HepG2 (cell line): ENCODE measurements around the gene LYPD6B. TPM values are rescaled to one million over a fixed set of nuclear protein-coding genes. Genes with fewer than 3 reads are reported as not detected.

Experiments
- ATF4 ChIP-seq, 2 experiments: fragments of 450-650 bp in 1 of 2; sonication (generic) in 1 of 2; formaldehyde crosslinking; IDR thresholded peaks; 2 replicates each; pipeline versions ENCODE4 v1.5.0 to v1.8.0; 2020 to 2022; ENCODE audit warnings: mild to moderate bottlenecking in 1 of 2, missing genetic modification reagents in 1 of 2
- CREM ChIP-seq, 2 experiments: sonication (generic) in 1 of 2; formaldehyde crosslinking in 1 of 2; IDR thresholded peaks; 2 replicates each; pipeline versions ENCODE4 v1.4.0 to v1.6.1; 2016 to 2020; ENCODE audit warnings: antibody characterized with exemption in 1 of 2, mild to moderate bottlenecking in 1 of 2, missing genetic modification reagents in 1 of 2
- FOXK1 ChIP-seq: sonication (generic); formaldehyde crosslinking; IDR thresholded peaks from 2 replicates; pipeline ENCODE4 v1.4.0; 2020; ENCODE audit warnings: low read depth, missing genetic modification reagents, borderline replicate concordance
- GATAD2A ChIP-seq: IDR thresholded peaks from 2 replicates; pipeline ENCODE4 v1.6.1; 2016
- HMG20A ChIP-seq: IDR thresholded peaks from 2 replicates; pipeline ENCODE4 v1.6.1; 2016; ENCODE audit warnings: borderline replicate concordance
- HMG20B ChIP-seq: conservative IDR thresholded peaks from 2 replicates; pipeline ENCODE4 v1.6.1; 2016; ENCODE audit warnings: missing genetic modification reagents, missing compliant biosample characterization
- JDP2 ChIP-seq: sonication (generic); formaldehyde crosslinking; IDR thresholded peaks from 2 replicates; pipeline ENCODE4 v1.8.1; 2022; ENCODE audit warnings: missing genetic modification reagents, borderline replicate concordance
- PCBP2 ChIP-seq: fragments of 200-400 bp; formaldehyde crosslinking; optimal IDR thresholded peaks from 2 replicates; pipeline ENCODE3; 2018; ENCODE audit warnings: low read length, low read depth; ENCODE audit not compliant: poor library complexity, severe bottlenecking
- RCOR2 ChIP-seq: IDR thresholded peaks from 2 replicates; pipeline ENCODE4 v1.6.1; 2016; ENCODE audit warnings: missing biosample characterization, missing genetic modification reagents
- RFX3 ChIP-seq: IDR thresholded peaks from 2 replicates; pipeline ENCODE4 v1.6.1; 2016; ENCODE audit warnings: missing biosample characterization, missing genetic modification reagents
- SRY ChIP-seq: sonication (generic); formaldehyde crosslinking; IDR thresholded peaks from 2 replicates; pipeline ENCODE4 v1.8.0; 2022; ENCODE audit warnings: mild to moderate bottlenecking, missing genetic modification reagents
- SSRP1 ChIP-seq: IDR thresholded peaks from 2 replicates; pipeline ENCODE4 v1.6.1; 2016; ENCODE audit warnings: control low read depth
- TBX2 ChIP-seq: sonication (generic); formaldehyde crosslinking; IDR thresholded peaks from 2 replicates; pipeline ENCODE4 v1.5.0; 2020; ENCODE audit warnings: missing genetic modification reagents, mild to moderate bottlenecking, borderline replicate concordance
- ZFP36 ChIP-seq: fragments of 150-350 bp; IDR thresholded peaks from 2 replicates; pipeline ENCODE4 v1.6.1; 2018; ENCODE audit warnings: borderline replicate concordance, low read length, low read depth; ENCODE audit not compliant: partially characterized antibody
- ZKSCAN1 ChIP-seq: fragments of 150-350 bp; IDR thresholded peaks from 2 replicates; pipeline ENCODE4 v1.6.1; 2014; ENCODE audit warnings: low read length
- ZKSCAN8 ChIP-seq: IDR thresholded peaks from 2 replicates; pipeline ENCODE4 v1.6.1; 2016; ENCODE audit warnings: borderline replicate concordance, missing genetic modification reagents, missing compliant biosample characterization
- ZNF136 ChIP-seq: sonication (generic); formaldehyde crosslinking; IDR thresholded peaks from 2 replicates; pipeline ENCODE4 v1.8.1; 2022; ENCODE audit warnings: low read depth, mild to moderate bottlenecking, moderate library complexity, missing genetic modification reagents
- ZNF558 ChIP-seq: sonication (generic); formaldehyde crosslinking; IDR thresholded peaks from 2 replicates; pipeline ENCODE4 v1.9.0; 2022; ENCODE audit warnings: mild to moderate bottlenecking, missing genetic modification reagents, borderline replicate concordance
- ZNF562 ChIP-seq: sonication (generic); formaldehyde crosslinking; IDR thresholded peaks from 2 replicates; pipeline ENCODE4 v1.8.0; 2022; ENCODE audit warnings: missing genetic modification reagents, borderline replicate concordance
- ZNF639 ChIP-seq: conservative IDR thresholded peaks from 2 replicates; pipeline ENCODE4 v1.6.1; 2018; ENCODE audit warnings: missing genetic modification reagents
- ZNF773 ChIP-seq: sonication (generic); formaldehyde crosslinking; IDR thresholded peaks from 2 replicates; pipeline ENCODE4 v1.4.0; 2020; ENCODE audit warnings: missing genetic modification reagents, borderline replicate concordance
- polyA plus RNA-seq, 8 experiments: library from polyadenylated mRNA; depleted of rRNA in 3 of 8; stranded (reverse) in 7 of 8; unstranded in 1 of 8; fragments of >200 nt; fragmentation: Illumina TruSeq in 4 of 8; extraction: Trizol in 4 of 8; gene quantifications; 2 replicates each; pipeline versions ENCODE4 v1.2.1 to v1.2.3, GENCODE V29; 2011 to 2016; ENCODE audit warnings: low read depth in 4 of 8, missing spikeins in 1 of 8, mixed read lengths in 1 of 8; ENCODE audit not compliant: insufficient read depth in 1 of 8
- total RNA-seq, 5 experiments: library from RNA; depleted of rRNA; stranded (reverse); fragments of >200 nt; fragmentation: Illumina TruSeq; extraction: Trizol; gene quantifications; 2 replicates each; pipeline ENCODE4 v1.2.3, GENCODE V29; 2016; ENCODE audit warnings: low read depth in 1 of 5
- TF ChIP-seq, protein P1 (sequence below): sonication (generic); formaldehyde crosslinking; IDR thresholded peaks from 2 replicates; pipeline ENCODE4 v1.4.0; 2020; ENCODE audit warnings: missing genetic modification reagents; ENCODE audit errors: not compliant biosample characterization
- TF ChIP-seq, protein P2 (sequence below): sonication (generic); formaldehyde crosslinking; conservative IDR thresholded peaks from 2 replicates; pipeline ENCODE4 v1.8.0; 2022; ENCODE audit warnings: mild to moderate bottlenecking, moderate library complexity, missing genetic modification reagents
- TF ChIP-seq, protein P3 (sequence below): sonication (generic); formaldehyde crosslinking; IDR thresholded peaks from 2 replicates; pipeline ENCODE4 v1.8.0; 2022; ENCODE audit warnings: mild to moderate bottlenecking, missing genetic modification reagents, borderline replicate concordance

The LYPD6B gene
- total and polyA plus RNA-seq, 2 of the 13 experiments (the other 11 are each of a cell fraction or from before 2014, with no cell fraction given), result not detected

GRCh38 chr2:149020432-149020851, 18.1 kb upstream of the LYPD6B start (continued):
- TF ChIP-seq, protein P1, sequence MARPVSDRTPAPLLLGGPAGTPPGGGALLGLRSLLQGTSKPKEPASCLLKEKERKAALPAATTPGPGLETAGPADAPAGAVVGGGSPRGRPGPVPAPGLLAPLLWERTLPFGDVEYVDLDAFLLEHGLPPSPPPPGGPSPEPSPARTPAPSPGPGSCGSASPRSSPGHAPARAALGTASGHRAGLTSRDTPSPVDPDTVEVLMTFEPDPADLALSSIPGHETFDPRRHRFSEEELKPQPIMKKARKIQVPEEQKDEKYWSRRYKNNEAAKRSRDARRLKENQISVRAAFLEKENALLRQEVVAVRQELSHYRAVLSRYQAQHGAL (CRISPR knock-in tag), result no peak
- TF ChIP-seq, protein P2, sequence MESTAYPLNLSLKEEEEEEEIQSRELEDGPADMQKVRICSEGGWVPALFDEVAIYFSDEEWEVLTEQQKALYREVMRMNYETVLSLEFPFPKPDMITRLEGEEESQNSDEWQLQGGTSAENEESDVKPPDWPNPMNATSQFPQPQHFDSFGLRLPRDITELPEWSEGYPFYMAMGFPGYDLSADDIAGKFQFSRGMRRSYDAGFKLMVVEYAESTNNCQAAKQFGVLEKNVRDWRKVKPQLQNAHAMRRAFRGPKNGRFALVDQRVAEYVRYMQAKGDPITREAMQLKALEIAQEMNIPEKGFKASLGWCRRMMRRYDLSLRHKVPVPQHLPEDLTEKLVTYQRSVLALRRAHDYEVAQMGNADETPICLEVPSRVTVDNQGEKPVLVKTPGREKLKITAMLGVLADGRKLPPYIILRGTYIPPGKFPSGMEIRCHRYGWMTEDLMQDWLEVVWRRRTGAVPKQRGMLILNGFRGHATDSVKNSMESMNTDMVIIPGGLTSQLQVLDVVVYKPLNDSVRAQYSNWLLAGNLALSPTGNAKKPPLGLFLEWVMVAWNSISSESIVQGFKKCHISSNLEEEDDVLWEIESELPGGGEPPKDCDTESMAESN (CRISPR knock-in tag), result no peak
- TF ChIP-seq SSRP1 (CRISPR knock-in tag) (no peak), ZNF639 (CRISPR knock-in tag) (no peak), ZFP36 (no peak), ZNF558 (no peak), CREM (IDR thresholded peaks at IDR 0.05) (no peak), CREM (CRISPR knock-in tag; IDR thresholded peaks at IDR 0.05) (no peak), RFX3 (CRISPR knock-in tag) (no peak), PCBP2 (no peak), ZNF136 (CRISPR knock-in tag) (no peak), RCOR2 (CRISPR knock-in tag) (no peak), ZNF562 (CRISPR knock-in tag) (no peak), FOXK1 (CRISPR knock-in tag) (peak; percentile 75; the same call in 1 of the 2 replicates), JDP2 (CRISPR knock-in tag) (no peak), SRY (no peak), ZKSCAN1 (no peak), ZNF773 (CRISPR knock-in tag) (no peak), GATAD2A (CRISPR knock-in tag) (peak; percentile 83), TBX2 (peak; percentile 33; the same call in 1 of the 2 replicates), HMG20B (CRISPR knock-in tag) (0 out of 2 replicates have a peak, but pooled peaks have one; percentile 37), ZKSCAN8 (no peak), ATF4 (CRISPR knock-in tag; IDR thresholded peaks at IDR 0.05) (peak in 1 of 2 experiments; percentile 97; a peak in 2 of 4 replicates), HMG20A (CRISPR knock-in tag) (peak; percentile 70)
- TF ChIP-seq, protein P3, sequence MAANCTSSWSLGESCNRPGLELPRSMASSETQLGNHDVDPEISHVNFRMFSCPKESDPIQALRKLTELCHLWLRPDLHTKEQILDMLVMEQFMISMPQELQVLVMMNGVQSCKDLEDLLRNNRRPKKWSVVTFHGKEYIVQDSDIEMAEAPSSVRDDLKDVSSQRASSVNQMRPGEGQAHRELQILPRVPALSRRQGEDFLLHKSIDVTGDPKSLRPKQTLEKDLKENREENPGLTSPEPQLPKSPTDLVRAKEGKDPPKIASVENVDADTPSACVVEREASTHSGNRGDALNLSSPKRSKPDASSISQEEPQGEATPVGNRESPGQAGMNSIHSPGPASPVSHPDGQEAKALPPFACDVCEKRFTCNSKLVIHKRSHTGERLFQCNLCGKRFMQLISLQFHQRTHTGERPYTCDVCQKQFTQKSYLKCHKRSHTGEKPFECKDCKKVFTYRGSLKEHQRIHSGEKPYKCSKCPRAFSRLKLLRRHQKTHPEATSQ (CRISPR knock-in tag), result no peak
